SJCRH30 (cell line): Measurements from ENCODE around the gene COLEC12. TPM values are rescaled to one million over a fixed set of nuclear protein-coding genes. Genes with fewer than 3 reads are reported as not detected.

Source experiments
- DNase-seq, 2 experiments: peaks; one replicate each; pipeline ENCODE4 v3.0.0-alpha.2; 2015 to 2020
- H3K27ac ChIP-seq: fragments of 250-450 bp; sonication (Bioruptor Pico); 2 replicates; pipeline ENCODE4 v1.5.1; 2020; ENCODE audit warnings: mild to moderate bottlenecking, moderate library complexity
- H3K27me3 ChIP-seq: fragments of 250-450 bp; sonication (Bioruptor Pico); 2 replicates; pipeline ENCODE4 v1.5.1; 2020; ENCODE audit warnings: mild to moderate bottlenecking, moderate library complexity
- H3K36me3 ChIP-seq: fragments of 250-450 bp; sonication (Bioruptor Pico); 2 replicates; pipeline ENCODE4 v1.5.1; 2020; ENCODE audit warnings: mild to moderate bottlenecking, moderate library complexity
- H3K4me1 ChIP-seq: fragments of 250-450 bp; sonication (Bioruptor Pico); 2 replicates; pipeline ENCODE4 v1.5.1; 2020; ENCODE audit warnings: mild to moderate bottlenecking, moderate library complexity
- H3K4me3 ChIP-seq: fragments of 250-450 bp; sonication (Bioruptor Pico); 2 replicates; pipeline ENCODE4 v1.5.1; 2020; ENCODE audit warnings: mild to moderate bottlenecking, moderate library complexity
- H3K9me3 ChIP-seq: fragments of 250-450 bp; sonication (Bioruptor Pico); replicated peaks from 2 replicates; pipeline ENCODE4 v1.5.1; 2020; ENCODE audit warnings: mild to moderate bottlenecking, moderate library complexity
- total RNA-seq: library from RNA; depleted of rRNA; stranded (reverse); fragments of >200 nt; shearing (Covaris generic); gene quantifications from 2 replicates; pipeline ENCODE4 v1.2.3, GENCODE V29; 2014; rRNA removed

COLEC12 gene
- total RNA-seq = not detected in 2 replicates

DNA sequence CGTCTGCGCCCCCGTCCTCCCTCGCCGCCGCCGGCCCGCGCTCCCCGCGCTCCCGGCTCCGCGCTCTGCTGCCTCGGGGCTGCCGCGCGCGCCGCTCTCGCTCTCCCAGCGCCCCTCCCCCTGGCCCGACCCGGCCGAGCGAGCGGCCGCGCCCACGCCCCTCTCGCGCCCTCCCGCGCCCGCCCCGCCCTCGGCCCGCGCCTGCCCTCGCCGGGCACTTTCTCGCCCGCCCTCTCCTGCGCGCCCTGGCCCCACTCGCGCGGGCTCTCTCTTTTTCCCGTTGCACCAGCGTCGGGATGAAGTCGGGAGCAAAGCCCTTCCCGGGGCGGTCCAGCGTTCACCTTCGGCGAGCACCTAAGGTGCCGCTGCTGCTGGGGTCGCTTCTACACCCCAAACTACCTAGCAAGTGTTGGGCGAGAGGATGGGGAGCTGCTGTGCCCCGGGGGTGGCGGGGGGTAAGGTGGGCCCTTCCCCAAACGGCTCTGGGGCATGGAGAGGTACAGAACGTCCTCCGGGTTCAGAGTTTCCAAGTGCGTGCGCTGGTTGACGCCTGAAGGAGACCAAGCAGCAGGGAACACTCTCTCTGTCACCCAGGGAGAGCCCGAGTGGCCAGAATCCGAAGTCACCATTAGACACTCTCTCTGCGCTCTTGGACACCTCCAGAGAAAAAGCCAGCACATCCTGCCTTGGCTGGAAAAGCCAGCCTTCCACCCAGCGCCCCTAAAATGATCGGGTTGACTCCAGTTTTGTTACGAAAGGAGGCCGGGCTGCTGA lies at the start of gene COLEC12:
Gene COLEC12, minus strand, starts transcription at position 70 of the 774 bp plus-strand sequence. CDS start 187 bp downstream, outside the sequence.
- Histone ChIP-seq H3K27me3 (no peaks in the 10 kb centered on the region), H3K4me3 (no peak within 1 kb of the TSS), H3K9me3 (no peaks in the 10 kb centered on the region), H3K36me3 (no peaks in the 10 kb centered on the region), H3K27ac (no peak within 1 kb of the TSS), H3K4me1 (no peaks in the 10 kb centered on the region)
- no peak for DNase-seq

GRCh38 chr18:549967-550366 lies 49.5 kb upstream of the COLEC12 start:
- H3K27ac ChIP-seq = no peak overlapping the region
- no peak overlapping the region for H3K4me3 ChIP-seq
- no peaks in the 10 kb centered on the region for H3K9me3 ChIP-seq
- no peaks in the 10 kb centered on the region for H3K27me3 ChIP-seq
- H3K4me1 ChIP-seq = no peaks in the 10 kb centered on the region
- H3K36me3 ChIP-seq = no peaks in the 10 kb centered on the region
- DNase-seq = no peak

- Histone ChIP-seq H3K27me3 (no peaks in the 10 kb centered on the region), H3K9me3 (no peaks in the 10 kb centered on the region), H3K4me3 (no peak overlapping the region), H3K4me1 (no peaks in the 10 kb centered on the region), H3K27ac (no peak overlapping the region), H3K36me3 (no peaks in the 10 kb centered on the region)
- no peak for DNase-seq
Measured at GRCh38 chr18:543447-544078, 43.1 kb upstream of the COLEC12 start.

- Histone ChIP-seq H3K27me3 (no peaks in the 10 kb centered on the region), H3K9me3 (no peaks in the 10 kb centered on the region), H3K4me3 (no peak overlapping the region), H3K27ac (no peak overlapping the region), H3K4me1 (no peaks in the 10 kb centered on the region), H3K36me3 (no peaks in the 10 kb centered on the region)
- no peak for DNase-seq
Measured at GRCh38 chr18:533995-534601, 33.6 kb upstream of the COLEC12 start.

DNA sequence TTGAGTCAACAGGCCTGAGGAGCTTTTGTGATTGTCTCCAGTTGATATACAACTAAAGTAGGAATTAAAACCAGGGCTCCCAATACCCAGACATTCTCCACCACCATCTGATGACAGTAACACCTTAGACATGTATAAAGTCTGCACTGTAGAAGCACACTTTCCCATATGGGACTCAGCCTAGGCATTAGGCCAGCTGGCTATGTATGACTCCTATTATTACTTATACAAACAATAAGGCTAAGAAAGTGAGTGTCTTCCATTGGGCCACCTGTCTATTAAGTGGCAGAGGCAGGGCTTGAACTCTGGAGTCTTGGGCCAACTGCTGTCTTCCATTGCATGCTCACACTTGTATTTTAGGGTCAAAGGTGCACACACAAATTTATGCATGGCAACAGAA lies 32.1 kb upstream of the COLEC12 start:
- no peak overlapping the region for H3K4me3 ChIP-seq
- no peaks in the 10 kb centered on the region for H3K9me3 ChIP-seq
- no peaks in the 10 kb centered on the region for H3K27me3 ChIP-seq
- H3K27ac ChIP-seq = no peak overlapping the region
- no peaks in the 10 kb centered on the region for H3K36me3 ChIP-seq
- no peaks in the 10 kb centered on the region for H3K4me1 ChIP-seq
- DNase-seq = no peak

- H3K4me3 ChIP-seq = no peak overlapping the region
- H3K27me3 ChIP-seq = no peaks in the 10 kb centered on the region
- no peaks in the 10 kb centered on the region for H3K36me3 ChIP-seq
- H3K27ac ChIP-seq = no peak overlapping the region
- no peak for DNase-seq
- no peaks in the 10 kb centered on the region for H3K4me1 ChIP-seq
- H3K9me3 ChIP-seq = no peaks in the 10 kb centered on the region
Measured at GRCh38 chr18:532018-532417, 31.5 kb upstream of the COLEC12 start.

DNA sequence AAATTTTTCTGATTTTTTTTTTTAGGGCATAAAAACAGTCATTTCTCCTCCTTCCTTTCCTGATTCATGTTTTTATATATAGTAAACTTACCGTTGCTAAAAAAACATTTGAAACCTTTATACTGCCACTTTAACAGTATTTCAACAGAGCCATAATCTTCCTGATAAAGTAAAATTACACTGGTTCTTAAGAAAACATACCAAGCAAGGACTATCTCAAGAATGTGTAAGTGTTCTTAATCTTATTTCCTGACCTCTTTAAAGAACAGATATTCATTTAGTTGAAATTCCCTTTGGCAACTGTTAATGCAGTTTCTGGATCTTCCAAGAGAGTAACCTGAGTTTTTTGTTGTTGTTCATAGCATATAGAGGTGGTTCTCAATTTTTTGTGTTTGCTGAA lies 26.6 kb upstream of the COLEC12 start:
- Histone ChIP-seq H3K9me3 (no peaks in the 10 kb centered on the region), H3K4me3 (no peak overlapping the region), H3K4me1 (no peaks in the 10 kb centered on the region), H3K27me3 (no peaks in the 10 kb centered on the region), H3K27ac (no peak overlapping the region), H3K36me3 (no peaks in the 10 kb centered on the region)
- DNase-seq = no peak

GRCh38 chr18:526681-527080 lies 26.2 kb upstream of the COLEC12 start:
- Histone ChIP-seq H3K9me3 (no peaks in the 10 kb centered on the region), H3K27ac (no peak overlapping the region), H3K4me3 (no peak overlapping the region), H3K36me3 (no peaks in the 10 kb centered on the region), H3K27me3 (no peaks in the 10 kb centered on the region), H3K4me1 (no peaks in the 10 kb centered on the region)
- no peak for DNase-seq

- Histone ChIP-seq H3K4me1 (no peaks in the 10 kb centered on the region), H3K4me3 (no peak overlapping the region), H3K27ac (no peak overlapping the region), H3K27me3 (no peaks in the 10 kb centered on the region), H3K9me3 (no peaks in the 10 kb centered on the region), H3K36me3 (no peaks in the 10 kb centered on the region)
- DNase-seq = no peak
Measured at GRCh38 chr18:525036-525797, 24.7 kb upstream of the COLEC12 start.

DNA sequence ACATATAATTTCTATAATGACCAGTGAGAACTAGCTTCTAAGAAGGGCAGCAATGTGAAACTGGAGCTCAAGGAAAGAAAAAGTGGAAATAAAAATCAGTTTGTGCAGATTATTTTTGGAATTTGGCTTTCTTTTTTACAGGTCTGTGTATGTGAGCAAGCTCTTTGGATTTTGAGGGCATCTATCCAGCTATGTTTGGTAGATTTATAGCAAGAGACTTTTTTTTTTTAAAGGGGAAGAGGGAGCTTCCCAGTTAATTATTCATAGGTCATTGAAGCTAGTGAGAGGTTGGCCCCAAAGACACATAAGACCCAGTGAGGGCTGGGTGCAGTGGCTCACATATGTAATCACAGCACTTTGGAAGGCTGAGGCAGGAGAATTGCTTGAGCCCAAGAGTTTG lies 24.0 kb upstream of the COLEC12 start:
- DNase-seq = no peak
- Histone ChIP-seq H3K9me3 (no peaks in the 10 kb centered on the region), H3K36me3 (no peaks in the 10 kb centered on the region), H3K4me1 (no peaks in the 10 kb centered on the region), H3K4me3 (no peak overlapping the region), H3K27me3 (no peaks in the 10 kb centered on the region), H3K27ac (no peak overlapping the region)

- DNase-seq = no peak
- Histone ChIP-seq H3K9me3 (no peaks in the 10 kb centered on the region), H3K36me3 (no peaks in the 10 kb centered on the region)
Measured at GRCh38 chr18:523561-523960, 23.1 kb upstream of the COLEC12 start.

DNA sequence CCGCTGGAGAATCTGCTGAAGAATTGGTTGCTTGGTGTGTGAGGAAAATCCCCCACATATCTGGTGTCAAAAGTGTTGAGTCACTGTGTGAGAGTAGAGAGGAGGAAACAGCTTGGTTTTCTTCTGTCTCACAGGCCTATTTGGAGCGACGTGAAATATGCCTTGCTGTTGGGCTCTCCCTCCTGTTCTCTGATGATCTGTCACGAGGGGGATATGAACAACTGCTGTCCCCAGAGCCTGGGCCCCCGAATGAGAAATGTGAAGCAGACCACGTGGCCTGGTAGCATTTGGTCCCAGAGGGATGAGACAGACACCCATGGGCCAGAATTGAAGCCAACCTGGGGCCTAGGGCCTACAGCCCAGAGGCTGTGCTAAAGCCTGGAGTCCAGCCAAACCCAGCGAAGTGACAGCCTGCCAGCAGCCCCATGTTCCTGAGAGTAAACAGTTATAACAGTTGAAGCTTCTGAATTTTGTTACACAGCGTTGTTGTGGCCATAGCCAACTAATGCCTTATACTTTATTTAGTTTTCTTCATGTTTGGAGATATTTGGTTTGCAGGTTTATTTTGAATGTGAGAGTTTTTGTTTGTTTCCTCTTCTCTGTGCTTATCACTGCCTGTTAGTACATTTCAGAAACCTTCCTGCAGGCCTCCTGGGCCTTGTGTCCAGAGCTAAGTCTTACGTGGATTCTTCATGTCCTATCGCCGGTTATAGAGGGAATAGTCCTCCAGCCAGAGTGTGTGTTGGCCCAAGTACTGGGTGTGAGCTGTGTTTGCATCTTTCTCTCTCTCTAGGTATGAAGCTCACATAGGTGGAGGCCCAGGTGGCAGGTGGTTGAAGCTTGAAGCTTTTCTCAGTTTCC lies 18.7 kb upstream of the COLEC12 start:
- H3K27ac ChIP-seq = no peak overlapping the region

More at GRCh38 chr18:523561-523960, 23.1 kb upstream of the COLEC12 start:
- Histone ChIP-seq H3K27me3 (no peaks in the 10 kb centered on the region), H3K4me1 (no peaks in the 10 kb centered on the region), H3K4me3 (no peak overlapping the region), H3K27ac (no peak overlapping the region)

DNA sequence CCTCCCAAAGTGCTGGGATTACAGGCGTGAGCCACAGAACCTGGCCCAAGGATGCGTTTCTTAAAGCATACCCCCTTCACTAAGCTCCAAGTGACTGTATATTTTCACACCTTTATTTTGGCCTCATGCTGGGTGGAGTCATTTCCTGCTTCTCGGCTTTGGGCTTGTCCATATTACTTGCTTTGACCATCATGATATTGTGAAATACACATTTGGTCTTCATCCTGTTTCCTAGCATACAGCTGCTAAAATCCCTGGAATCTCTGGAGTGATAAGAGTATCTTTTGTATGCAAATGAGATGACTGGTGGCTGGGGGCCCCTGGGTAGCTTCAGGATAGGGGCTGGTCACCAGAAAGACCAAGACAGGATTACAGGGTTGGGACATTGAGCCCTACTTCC lies 17.6 kb upstream of the COLEC12 start:
- Histone ChIP-seq H3K36me3 (no peaks in the 10 kb centered on the region), H3K4me1 (no peaks in the 10 kb centered on the region), H3K27ac (no peak overlapping the region), H3K4me3 (no peak overlapping the region), H3K27me3 (no peaks in the 10 kb centered on the region), H3K9me3 (no peaks in the 10 kb centered on the region)
- DNase-seq = no peak

More for the DNA sequence above, 18.7 kb upstream of the COLEC12 start:
- no peaks in the 10 kb centered on the region for H3K36me3 ChIP-seq
- no peak for DNase-seq
- H3K9me3 ChIP-seq = no peaks in the 10 kb centered on the region
- no peaks in the 10 kb centered on the region for H3K27me3 ChIP-seq
- H3K4me3 ChIP-seq = no peak overlapping the region
- no peaks in the 10 kb centered on the region for H3K4me1 ChIP-seq

- Histone ChIP-seq H3K27me3 (no peaks in the 10 kb centered on the region), H3K36me3 (no peaks in the 10 kb centered on the region), H3K9me3 (no peaks in the 10 kb centered on the region), H3K4me1 (no peaks in the 10 kb centered on the region), H3K4me3 (no peak overlapping the region), H3K27ac (no peak overlapping the region)
- no peak for DNase-seq
Measured at GRCh38 chr18:515838-516237, 15.3 kb upstream of the COLEC12 start.
